Breast epithelium (tissue), 3 donors: ENCODE results near the gene TNFSF8.

Experiments
- CTCF ChIP-seq, 3 donors: fragments of 450-650 bp; IDR thresholded peaks; one replicate each; pipeline ENCODE4 v1.5.1; 2016 to 2017; ENCODE audit warnings: antibody characterized with exemption in 3 of 3, mild to moderate bottlenecking in 3 of 3, moderate library complexity in 3 of 3
- POLR2A ChIP-seq: fragments of 450-650 bp; IDR thresholded peaks from one replicate; pipeline ENCODE4 v1.6.1; 2016; ENCODE audit warnings: antibody characterized with exemption, mild to moderate bottlenecking, moderate library complexity
- POLR2AphosphoS5 ChIP-seq, 3 donors: sonication (generic); formaldehyde crosslinking; IDR thresholded peaks; one replicate each; pipeline ENCODE4 v1.6.1; 2017; ENCODE audit warnings: antibody characterized with exemption in 3 of 3

GRCh38 chr9:114973216-114973615 lies 42.8 kb upstream of the TNFSF8 start:
- TF ChIP-seq CTCF (IDR thresholded peaks at IDR 0.05) (no peak), POLR2A (no peak), POLR2AphosphoS5 (IDR thresholded peaks at IDR 0.05) (no peak)
